DND-41 (cell line): ENCODE measurements around the gene MACROD2.

Experiments used
- ATAC-seq: fragments of 200-7000 bp; cut with Tn5 transposase; 3 replicates; pipeline ENCODE4 v1.9.1; 2021; ENCODE audit warnings: low read depth; ENCODE audit not compliant: insufficient read depth
- DNase-seq: peaks from one replicate; pipeline ENCODE4 v3.0.0-alpha.2; 2020
- H2AFZ ChIP-seq: 2 replicates; pipeline ENCODE4 v1.6.0; 2012; ENCODE audit warnings: low read depth, low read length
- H3K27ac ChIP-seq: 2 replicates; pipeline ENCODE4 v1.5.1; 2012; ENCODE audit warnings: low read length, inconsistent platforms
- H3K27me3 ChIP-seq: fragments of 200-600 bp; sonication (generic); 2 replicates; pipeline ENCODE4 v1.6.0; 2012; ENCODE audit warnings: low read length, mild to moderate bottlenecking, inconsistent platforms; ENCODE audit not compliant: insufficient read depth, poor library complexity
- H3K36me3 ChIP-seq: 2 replicates; pipeline ENCODE4 v1.5.1; 2012; ENCODE audit warnings: low read length, inconsistent platforms; ENCODE audit not compliant: insufficient read depth
- H3K4me1 ChIP-seq: 2 replicates; pipeline ENCODE4 v1.5.1; 2012; ENCODE audit warnings: mild to moderate bottlenecking, low read length; ENCODE audit not compliant: insufficient read depth
- H3K4me2 ChIP-seq: 2 replicates; pipeline ENCODE4 v1.6.0; 2012; ENCODE audit warnings: mild to moderate bottlenecking, moderate library complexity, low read length, inconsistent platforms; ENCODE audit not compliant: insufficient read depth
- H3K4me3 ChIP-seq, 2 experiments: fragments of 200-600 bp in 1 of 2; shearing (Covaris generic) in 1 of 2; 2 replicates each; pipeline ENCODE4 v1.5.1; 2012 to 2016; ENCODE audit warnings: inconsistent platforms in 2 of 2, low read length in 2 of 2, mild to moderate bottlenecking in 2 of 2, low read depth in 1 of 2, moderate library complexity in 1 of 2
- H3K79me2 ChIP-seq: 2 replicates; pipeline ENCODE4 v1.6.0; 2012; ENCODE audit warnings: low read length, inconsistent platforms; ENCODE audit not compliant: insufficient read depth
- H3K9ac ChIP-seq: 2 replicates; pipeline ENCODE4 v1.6.0; 2012; ENCODE audit warnings: low read depth, mild to moderate bottlenecking, inconsistent platforms, low read length, moderate library complexity
- H3K9me3 ChIP-seq: 2 replicates; pipeline ENCODE4 v1.5.1; 2012; ENCODE audit warnings: low read length, moderate library complexity, mild to moderate bottlenecking, inconsistent platforms; ENCODE audit not compliant: insufficient read depth, severe bottlenecking
- H4K20me1 ChIP-seq: 2 replicates; pipeline ENCODE4 v1.6.0; 2012; ENCODE audit warnings: low read length; ENCODE audit not compliant: insufficient read depth
- CTCF ChIP-seq: IDR thresholded peaks from 2 replicates; pipeline ENCODE4 v1.5.1; 2012; ENCODE audit warnings: borderline replicate concordance, low read length, moderate library complexity, mild to moderate bottlenecking; ENCODE audit not compliant: poor library complexity, severe bottlenecking; ENCODE audit errors: extremely low read depth
- EZH2 ChIP-seq: IDR thresholded peaks from 3 replicates; pipeline ENCODE4 v1.6.1; 2012; ENCODE audit warnings: borderline replicate concordance, low read depth, mild to moderate bottlenecking, moderate library complexity, low read length, inconsistent platforms; ENCODE audit not compliant: severe bottlenecking

The MACROD2 gene

GRCh38 chr20:15774926-15775325 is 1779.6 kb downstream of the MACROD2 start:
- Histone ChIP-seq H3K79me2 (no peaks in the 10 kb centered on the region), H3K4me2 (no peak overlapping the region), H3K9ac (no peak overlapping the region)

GRCh38 chr20:15776770-15777466 is 1781.6 kb downstream of the MACROD2 start:
- Histone ChIP-seq H3K4me3 (no peak overlapping the region), H3K4me1 (no peaks in the 10 kb centered on the region), H3K27me3 (no peaks in the 10 kb centered on the region), H3K79me2 (no peaks in the 10 kb centered on the region), H3K4me2 (no peak overlapping the region), H2AFZ (no peak overlapping the region), H3K9me3 (no peaks in the 10 kb centered on the region), H3K9ac (no peak overlapping the region), H3K36me3 (no peaks in the 10 kb centered on the region), H4K20me1 (no peaks in the 10 kb centered on the region), H3K27ac (no peak overlapping the region)
- TF ChIP-seq EZH2, result no peak
- no peak for TF ChIP-seq CTCF
- no peak for ATAC-seq
- no peak for DNase-seq

More at GRCh38 chr20:15774926-15775325, 1779.6 kb downstream of the MACROD2 start:
- no peak overlapping the region for H3K4me3 ChIP-seq
- no peak for TF ChIP-seq EZH2
- TF ChIP-seq CTCF, result no peak
- H3K27me3 ChIP-seq, result no peaks in the 10 kb centered on the region
- no peaks in the 10 kb centered on the region for H4K20me1 ChIP-seq
- no peaks in the 10 kb centered on the region for H3K9me3 ChIP-seq
- no peak overlapping the region for H3K27ac ChIP-seq
- no peaks in the 10 kb centered on the region for H3K4me1 ChIP-seq
- no peak for ATAC-seq
- H3K36me3 ChIP-seq, result no peaks in the 10 kb centered on the region
- H2AFZ ChIP-seq, result no peak overlapping the region
- no peak for DNase-seq

GRCh38 chr20:15784020-15784419 is 1788.7 kb downstream of the MACROD2 start:
- no peak overlapping the region for H3K4me3 ChIP-seq
- H3K4me2 ChIP-seq, result no peak overlapping the region
- H3K9ac ChIP-seq, result no peak overlapping the region
- H3K27ac ChIP-seq, result no peak overlapping the region
- ATAC-seq, result no peak
- no peaks in the 10 kb centered on the region for H3K27me3 ChIP-seq
- no peak overlapping the region for H2AFZ ChIP-seq
- no peak for DNase-seq
- no peaks in the 10 kb centered on the region for H3K79me2 ChIP-seq
- H4K20me1 ChIP-seq, result no peaks in the 10 kb centered on the region
- H3K4me1 ChIP-seq, result no peaks in the 10 kb centered on the region
- H3K9me3 ChIP-seq, result no peaks in the 10 kb centered on the region
- no peaks in the 10 kb centered on the region for H3K36me3 ChIP-seq
- no peak for TF ChIP-seq EZH2
- TF ChIP-seq CTCF, result no peak

- no peak overlapping the region for H3K4me2 ChIP-seq
- DNase-seq (no peak), ATAC-seq (no peak)
- H3K27me3 ChIP-seq, result no peaks in the 10 kb centered on the region
- H3K9me3 ChIP-seq, result no peaks in the 10 kb centered on the region
- no peak overlapping the region for H2AFZ ChIP-seq
- no peak overlapping the region for H3K9ac ChIP-seq
- H3K36me3 ChIP-seq, result no peaks in the 10 kb centered on the region
- TF ChIP-seq CTCF, result no peak
- TF ChIP-seq EZH2, result no peak
- H4K20me1 ChIP-seq, result no peaks in the 10 kb centered on the region
- H3K79me2 ChIP-seq, result no peaks in the 10 kb centered on the region
- H3K27ac ChIP-seq, result no peak overlapping the region
- no peak overlapping the region for H3K4me3 ChIP-seq
- no peaks in the 10 kb centered on the region for H3K4me1 ChIP-seq
These were observed 1793.8 kb downstream of the MACROD2 start for GRCh38 chr20:15789079-15789478.
